ENCODE data around the gene SPATA32. TPM values are rescaled to one million over a fixed set of nuclear protein-coding genes. Genes with fewer than 3 reads are reported as not detected.
A peak's percentile ranks its signal among the peaks of the same experiment; 100 is the strongest.

Gene SPATA32
- total and polyA plus RNA-seq, 8 donors, result 0.07 to 0.19 (median 0.13) TPM; not detected in 4

- intact Hi-C loops (cut with DNase I), result no loop called here
- H3K9me3 ChIP-seq, result no peaks in the 10 kb centered on the region
- no peak for ATAC-seq
- H3K27me3 ChIP-seq, result no peaks in the 10 kb centered on the region
- no peak for DNase-seq
- H3K4me1 ChIP-seq, result peaks cover 0 to 2% (median 0%) of the 10 kb centered on the region in 3 donors
- WGBS, 2 donors, result 92 to 94% methylated on average over 10 of the region's 10 CpGs
- H3K36me3 ChIP-seq, result peaks cover 0 to 80% (median 28%) of the 10 kb centered on the region in 3 donors
- H3K4me3 ChIP-seq, result no peak overlapping the region
- H3K27ac ChIP-seq, result no peak overlapping the region
- FAIRE-seq, result no peak
- no peak for TF ChIP-seq CTCF (IDR thresholded peaks at IDR 0.05)
Measured at GRCh38 chr17:45267436-45268055, 5.7 kb upstream of the SPATA32 start.

- DNase-seq (no peak), ATAC-seq (no peak), FAIRE-seq (no peak)
- Histone ChIP-seq H3K4me1 (peaks cover 0 to 5% (median 0%) of the 10 kb centered on the region in 3 donors), H3K27me3 (no peaks in the 10 kb centered on the region), H3K9me3 (no peaks in the 10 kb centered on the region), H3K4me3 (no peak overlapping the region), H3K27ac (no peak overlapping the region), H3K36me3 (peaks cover 0 to 72% (median 27%) of the 10 kb centered on the region in 3 donors)
- intact Hi-C loops (cut with DNase I), result no loop called here
- 94 to 99% methylated on average over 13 of the region's 13 CpGs for WGBS, 2 donors
- no peak for TF ChIP-seq CTCF (IDR thresholded peaks at IDR 0.05)
Measured at GRCh38 chr17:45266372-45266926, 4.6 kb upstream of the SPATA32 start.

- Histone ChIP-seq H3K27me3 (no peaks in the 10 kb centered on the region), H3K36me3 (peaks cover 0 to 66% (median 24%) of the 10 kb centered on the region in 3 donors), H3K9me3 (no peaks in the 10 kb centered on the region), H3K4me3 (no peak overlapping the region), H3K27ac (no peak overlapping the region), H3K4me1 (peaks cover 0 to 5% (median 0%) of the 10 kb centered on the region in 3 donors)
- no peak for FAIRE-seq
- no peak for TF ChIP-seq CTCF (IDR thresholded peaks at IDR 0.05)
- ATAC-seq, result no peak
- 68 to 81% methylated on average over 1 of the region's 1 CpG for WGBS, 2 donors
- intact Hi-C loops (cut with DNase I), result no loop called here
- no peak for DNase-seq
Measured at GRCh38 chr17:45265821-45266220, 3.9 kb upstream of the SPATA32 start.

- no peaks in the 10 kb centered on the region for H3K27me3 ChIP-seq
- H3K9me3 ChIP-seq, result no peaks in the 10 kb centered on the region
- peaks cover 0 to 58% (median 17%) of the 10 kb centered on the region in 3 donors for H3K36me3 ChIP-seq
- no peak for DNase-seq
- WGBS, 2 donors, result 83 to 84% methylated on average over 8 of the region's 8 CpGs
- no peak for ATAC-seq
- FAIRE-seq, result no peak
- H3K4me3 ChIP-seq, result no peak overlapping the region
- H3K27ac ChIP-seq, result no peak overlapping the region
- intact Hi-C loops (cut with DNase I), result no loop called here
- TF ChIP-seq CTCF (IDR thresholded peaks at IDR 0.05), result no peak
- H3K4me1 ChIP-seq, result peaks cover 0 to 5% (median 0%) of the 10 kb centered on the region in 3 donors
Measured at GRCh38 chr17:45264988-45265387, 3.1 kb upstream of the SPATA32 start.

GRCh38 chr17:45264430-45264829 is 2.5 kb upstream of the SPATA32 start:
- FAIRE-seq, result no peak

More at GRCh38 chr17:45264430-45264829, 2.5 kb upstream of the SPATA32 start:
- ATAC-seq (no peak), DNase-seq (peak in 1 of 6 donors; percentile 62)
- peaks cover 0 to 52% (median 15%) of the 10 kb centered on the region in 3 donors for H3K36me3 ChIP-seq
- H3K9me3 ChIP-seq, result no peaks in the 10 kb centered on the region
- no peak overlapping the region for H3K27ac ChIP-seq
- WGBS, 2 donors, result 93 to 94% methylated on average over 14 of the region's 14 CpGs
- no peak for TF ChIP-seq CTCF (IDR thresholded peaks at IDR 0.05)
- no peak overlapping the region for H3K4me3 ChIP-seq
- no peaks in the 10 kb centered on the region for H3K27me3 ChIP-seq
- intact Hi-C loops (cut with DNase I), result no loop called here
- peaks cover 0 to 5% (median 0%) of the 10 kb centered on the region in 3 donors for H3K4me1 ChIP-seq

All from pancreas (tissue), 10 donors.